ENCODE measurements around the gene SAMD14.

The SAMD14 gene

GRCh38 chr17:50103252-50103651 is 26.7 kb downstream of the SAMD14 start:
- no peak overlapping the region for H3K4me2 ChIP-seq (ENCODE audit: low read length)
- no peak overlapping the region for H2AFZ ChIP-seq
- no peak overlapping the region for H3K27ac ChIP-seq
- H3K9ac ChIP-seq: no peak overlapping the region
- peaks cover 17% of the 10 kb centered on the region for H3K4me1 ChIP-seq
- peaks cover 3% of the 10 kb centered on the region for H3K79me2 ChIP-seq
- no peaks in the 10 kb centered on the region for H3K27me3 ChIP-seq (ENCODE audit: control insufficient read depth, insufficient read depth, low read length)
- H3K36me3 ChIP-seq (ENCODE audit: control insufficient read depth, insufficient read depth, low read length): no peaks in the 10 kb centered on the region
- no peak overlapping the region for H3K4me3 ChIP-seq (ENCODE audit: low read depth, low read length)
- H3K9me3 ChIP-seq (ENCODE audit: control insufficient read depth, low read length): no peaks in the 10 kb centered on the region
- TF ChIP-seq CTCF (IDR thresholded peaks at IDR 0.05): no peak

GRCh38 chr17:50102164-50102991 is 27.6 kb downstream of the SAMD14 start:
- Histone ChIP-seq H3K9me3 (ENCODE audit: control insufficient read depth, low read length) (no peaks in the 10 kb centered on the region), H3K4me1 (peaks cover 17% of the 10 kb centered on the region), H2AFZ (no peak overlapping the region), H3K79me2 (peaks cover 3% of the 10 kb centered on the region), H3K9ac (no peak overlapping the region), H3K4me3 (ENCODE audit: low read depth, low read length) (no peak overlapping the region), H3K36me3 (ENCODE audit: control insufficient read depth, insufficient read depth, low read length) (no peaks in the 10 kb centered on the region), H3K27ac (no peak overlapping the region), H3K27me3 (ENCODE audit: control insufficient read depth, insufficient read depth, low read length) (no peaks in the 10 kb centered on the region), H3K4me2 (ENCODE audit: low read length) (no peak overlapping the region)
- TF ChIP-seq CTCF (IDR thresholded peaks at IDR 0.05): no peak

- Histone ChIP-seq H3K4me3 (ENCODE audit: low read depth, low read length) (no peak overlapping the region), H3K27me3 (ENCODE audit: control insufficient read depth, insufficient read depth, low read length) (no peaks in the 10 kb centered on the region), H2AFZ (no peak overlapping the region), H3K4me2 (ENCODE audit: low read length) (no peak overlapping the region), H3K79me2 (peaks cover 3% of the 10 kb centered on the region), H3K9me3 (ENCODE audit: control insufficient read depth, low read length) (no peaks in the 10 kb centered on the region), H3K36me3 (ENCODE audit: control insufficient read depth, insufficient read depth, low read length) (no peaks in the 10 kb centered on the region), H3K4me1 (peaks cover 20% of the 10 kb centered on the region), H3K27ac (no peak overlapping the region), H3K9ac (no peak overlapping the region)
- TF ChIP-seq CTCF (IDR thresholded peaks at IDR 0.05): no peak
These were observed 28.4 kb downstream of the SAMD14 start for GRCh38 chr17:50101346-50102163.

- H3K9ac ChIP-seq: no peak overlapping the region
- H3K9me3 ChIP-seq (ENCODE audit: control insufficient read depth, low read length): no peaks in the 10 kb centered on the region
- H3K36me3 ChIP-seq (ENCODE audit: control insufficient read depth, insufficient read depth, low read length): no peaks in the 10 kb centered on the region
- H3K27ac ChIP-seq: no peak overlapping the region
- no peaks in the 10 kb centered on the region for H3K27me3 ChIP-seq (ENCODE audit: control insufficient read depth, insufficient read depth, low read length)
- no peak overlapping the region for H2AFZ ChIP-seq
- H3K79me2 ChIP-seq: peaks cover 3% of the 10 kb centered on the region
- no peak for TF ChIP-seq CTCF (IDR thresholded peaks at IDR 0.05)
- H3K4me2 ChIP-seq (ENCODE audit: low read length): no peak overlapping the region
- no peak overlapping the region for H3K4me3 ChIP-seq (ENCODE audit: low read depth, low read length)
- peaks cover 20% of the 10 kb centered on the region for H3K4me1 ChIP-seq
These were observed 29.0 kb downstream of the SAMD14 start for GRCh38 chr17:50100921-50101345.

Measured in parathyroid adenoma (tissue), 2 donors.